ENCODE results near the gene RORB. TPM values are rescaled to one million over a fixed set of nuclear protein-coding genes. Genes with fewer than 3 reads are reported as not detected.

The RORB gene
- polyA plus RNA-seq, 1 donor from 2014 or later = 0.77 TPM

GRCh38 chr9:74639112-74639511 lies 142.0 kb downstream of the RORB start:
- no peaks in the 10 kb centered on the region for H3K9me2 ChIP-seq (ENCODE audit: insufficient read depth, low read length)
- H3K27ac ChIP-seq (ENCODE audit: low read length) = no peak overlapping the region
- H3K4me3 ChIP-seq (ENCODE audit: low read length) = no peak overlapping the region
- no peak overlapping the region for H2AFZ ChIP-seq (ENCODE audit: low read depth, low read length)
- no peak overlapping the region for H3K4me2 ChIP-seq (ENCODE audit: low read length)
- H3K9ac ChIP-seq (ENCODE audit: low read length) = no peak overlapping the region
- no peaks in the 10 kb centered on the region for H3F3A ChIP-seq (ENCODE audit: insufficient read depth, low read length, poor library complexity, severe bottlenecking)
- TF ChIP-seq REST (IDR thresholded peaks at IDR 0.05; ENCODE audit: borderline replicate concordance) (no peak), CTCF (IDR thresholded peaks at IDR 0.05; ENCODE audit: poor library complexity, severe bottlenecking) (no peak), RAD21 (conservative IDR thresholded peaks at IDR 0.05) (no peak), EP300 (conservative IDR thresholded peaks at IDR 0.05; ENCODE audit: poor library complexity, severe bottlenecking) (no peak), POLR2AphosphoS5 (IDR thresholded peaks at IDR 0.05) (no peak), SMC3 (conservative IDR thresholded peaks at IDR 0.05; ENCODE audit: poor library complexity) (no peak), MXI1 (conservative IDR thresholded peaks at IDR 0.05; ENCODE audit: poor library complexity, severe bottlenecking) (no peak), EZH2 (IDR thresholded peaks at IDR 0.05; ENCODE audit: borderline replicate concordance, insufficient read depth, low read length, poor library complexity, severe bottlenecking) (no peak), TAF1 (IDR thresholded peaks at IDR 0.05; ENCODE audit: low read depth) (no peak)
- no peaks in the 10 kb centered on the region for H3K9me3 ChIP-seq (ENCODE audit: low read length)
- no peaks in the 10 kb centered on the region for H4K20me1 ChIP-seq (ENCODE audit: insufficient read depth)
- H3K27me3 ChIP-seq (ENCODE audit: insufficient read depth, low read depth, low read length) = no peaks in the 10 kb centered on the region
- H3K79me2 ChIP-seq (replicated peaks; ENCODE audit: insufficient read depth, low read length) = no peaks in the 10 kb centered on the region
- H3K36me3 ChIP-seq (ENCODE audit: insufficient read depth, low read length) = no peaks in the 10 kb centered on the region

- H3K9me3 ChIP-seq (ENCODE audit: low read length) = no peaks in the 10 kb centered on the region
- no peak for TF ChIP-seq TAF1 (IDR thresholded peaks at IDR 0.05; ENCODE audit: low read depth)
- no peak for TF ChIP-seq EZH2 (IDR thresholded peaks at IDR 0.05; ENCODE audit: borderline replicate concordance, insufficient read depth, low read length, poor library complexity, severe bottlenecking)
- TF ChIP-seq SMC3 (conservative IDR thresholded peaks at IDR 0.05; ENCODE audit: poor library complexity) = no peak
- TF ChIP-seq RAD21 (conservative IDR thresholded peaks at IDR 0.05) = no peak
- TF ChIP-seq REST (IDR thresholded peaks at IDR 0.05; ENCODE audit: borderline replicate concordance) = no peak
- no peak for TF ChIP-seq EP300 (conservative IDR thresholded peaks at IDR 0.05; ENCODE audit: poor library complexity, severe bottlenecking)
- no peak for TF ChIP-seq CTCF (IDR thresholded peaks at IDR 0.05; ENCODE audit: poor library complexity, severe bottlenecking)
- TF ChIP-seq POLR2AphosphoS5 (IDR thresholded peaks at IDR 0.05) = no peak
- TF ChIP-seq MXI1 (conservative IDR thresholded peaks at IDR 0.05; ENCODE audit: poor library complexity, severe bottlenecking) = no peak
- H3F3A ChIP-seq (ENCODE audit: insufficient read depth, low read length, poor library complexity, severe bottlenecking) = no peaks in the 10 kb centered on the region
- no peaks in the 10 kb centered on the region for H3K36me3 ChIP-seq (ENCODE audit: insufficient read depth, low read length)
- H2AFZ ChIP-seq (ENCODE audit: low read depth, low read length) = no peak overlapping the region
- no peak overlapping the region for H3K27ac ChIP-seq (ENCODE audit: low read length)
- H3K79me2 ChIP-seq (replicated peaks; ENCODE audit: insufficient read depth, low read length) = no peaks in the 10 kb centered on the region
- no peak overlapping the region for H3K4me2 ChIP-seq (ENCODE audit: low read length)
- no peaks in the 10 kb centered on the region for H3K9me2 ChIP-seq (ENCODE audit: insufficient read depth, low read length)
- H3K9ac ChIP-seq (ENCODE audit: low read length) = no peak overlapping the region
- H4K20me1 ChIP-seq (ENCODE audit: insufficient read depth) = no peaks in the 10 kb centered on the region
- no peaks in the 10 kb centered on the region for H3K27me3 ChIP-seq (ENCODE audit: insufficient read depth, low read depth, low read length)
- H3K4me3 ChIP-seq (ENCODE audit: low read length) = no peak overlapping the region
Observed at GRCh38 chr9:74642376-74642775, 145.2 kb downstream of the RORB start.

Data from neural cell (in vitro differentiated cells).